Myocyte (in vitro differentiated cells): Measurements from ENCODE around the gene BPGM. TPM values are rescaled to one million over a fixed set of nuclear protein-coding genes. Genes with fewer than 3 reads are reported as not detected.
"Not testable (repeated sequence)": the region's sequence is repeated elsewhere in the genome, so short reads cannot be mapped to it uniquely, and the experiment has no call there.

ENCODE experiments used
- DNase-seq: peaks from one replicate; pipeline ENCODE4 v3.0.0-alpha.2; 2012; ENCODE audit warnings: low read depth
- total RNA-seq: library from RNA; depleted of rRNA; stranded (reverse); fragments of >200 nt; gene quantifications from 2 replicates; pipeline ENCODE4 v1.2.3, GENCODE V29; 2014

The BPGM gene
- total RNA-seq, 1 donor from 2014 or later, result 34.0 TPM

DNA sequence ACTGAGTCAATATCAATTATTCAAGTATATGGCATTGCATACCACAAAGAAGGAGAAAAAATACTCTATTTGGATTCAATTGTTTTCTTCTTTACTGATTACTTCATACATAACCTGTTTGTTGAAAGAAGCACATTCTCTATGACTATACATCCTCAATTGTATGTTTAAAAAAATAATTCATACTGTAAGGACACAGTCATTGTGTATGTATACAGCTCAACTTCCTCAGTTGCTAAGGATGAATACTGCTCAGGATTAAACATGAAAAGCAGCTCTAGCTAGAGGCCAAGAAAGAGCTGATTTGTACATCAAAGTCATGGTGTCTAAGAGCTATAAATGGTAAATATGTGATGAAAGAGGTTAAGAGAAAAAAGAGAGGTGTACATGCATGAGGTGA lies 15.8 kb upstream of the BPGM start:
- no peak for DNase-seq

DNA sequence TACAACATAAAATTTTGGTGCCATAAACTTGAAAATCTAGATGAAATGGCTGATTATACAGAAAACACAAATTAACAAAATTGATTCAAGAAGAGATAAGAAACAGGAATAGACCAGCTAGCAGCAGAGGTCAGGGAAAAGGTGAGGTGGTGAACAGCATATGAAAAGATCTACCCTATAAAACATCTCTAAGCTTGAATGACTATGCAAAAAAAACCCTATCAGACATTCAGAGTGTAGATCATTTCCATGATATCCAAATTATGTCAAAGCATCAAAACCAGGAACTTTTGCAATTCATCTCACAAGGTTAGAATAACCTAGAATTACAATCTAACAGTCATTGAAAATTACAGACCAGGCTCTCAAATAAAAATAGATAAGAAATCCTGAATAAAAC lies 14.6 kb upstream of the BPGM start:
- no peak for DNase-seq

- peak; percentile 67 for DNase-seq
These were observed 13.6 kb upstream of the BPGM start for GRCh38 chr7:134632937-134633540.

- no peak for DNase-seq
These were observed 10.6 kb upstream of the BPGM start for GRCh38 chr7:134636008-134636449.

DNA sequence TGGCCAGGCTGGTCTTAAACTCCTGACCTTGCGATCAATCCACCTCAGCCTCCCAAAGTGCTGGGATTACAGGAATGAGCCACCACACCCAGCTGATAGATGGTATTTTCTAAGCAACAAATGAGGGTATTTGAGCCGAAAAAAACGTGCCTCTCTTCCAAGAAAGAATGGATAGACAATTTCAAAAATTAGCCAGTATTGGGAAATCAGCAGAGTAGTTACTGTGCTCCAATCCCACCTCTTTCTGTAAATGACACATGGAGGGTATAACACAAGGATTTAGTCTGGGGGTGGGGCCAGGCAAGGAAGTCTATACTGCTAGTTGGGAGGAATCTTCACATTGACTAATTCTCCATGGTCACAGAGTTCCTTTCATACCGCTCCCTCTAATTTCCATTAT lies 9.2 kb upstream of the BPGM start:
- DNase-seq, result no peak

DNA sequence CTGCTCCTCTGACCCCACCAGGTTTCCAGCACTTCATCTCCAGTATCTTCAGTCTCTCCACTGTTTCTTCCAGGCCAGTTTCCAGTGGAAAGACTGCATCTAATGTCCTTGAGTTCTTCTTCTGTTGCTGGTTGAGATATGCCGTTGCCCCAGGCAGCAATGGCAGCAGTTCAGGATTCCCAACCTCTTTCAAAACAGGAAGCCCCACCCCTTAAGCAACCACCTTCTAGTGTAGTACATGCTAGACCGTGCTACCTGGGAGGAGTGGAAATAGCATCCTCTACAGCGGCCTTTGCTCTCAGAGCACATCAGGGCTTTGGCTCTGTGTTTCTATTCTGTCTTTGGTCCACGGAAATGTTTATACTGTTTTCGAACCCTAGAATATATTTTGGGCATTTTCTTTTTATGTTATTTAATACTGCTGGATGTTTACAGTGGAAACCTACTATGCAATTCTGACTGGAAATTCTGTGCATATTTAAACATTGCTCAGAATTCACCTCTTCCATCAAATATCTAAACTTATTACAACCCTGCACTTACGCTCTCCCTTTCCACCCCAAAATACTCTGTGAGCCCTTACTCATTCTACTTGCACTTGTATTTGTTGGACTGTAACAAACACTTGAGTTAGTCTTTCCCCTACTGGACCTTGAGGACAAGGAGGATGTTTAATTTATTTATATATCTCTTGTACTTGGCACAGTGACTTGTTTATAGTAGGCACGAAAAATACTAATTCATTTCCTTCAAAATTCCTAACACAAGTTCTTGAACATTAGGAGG lies 8.5 kb upstream of the BPGM start:
- no peak for DNase-seq

DNA sequence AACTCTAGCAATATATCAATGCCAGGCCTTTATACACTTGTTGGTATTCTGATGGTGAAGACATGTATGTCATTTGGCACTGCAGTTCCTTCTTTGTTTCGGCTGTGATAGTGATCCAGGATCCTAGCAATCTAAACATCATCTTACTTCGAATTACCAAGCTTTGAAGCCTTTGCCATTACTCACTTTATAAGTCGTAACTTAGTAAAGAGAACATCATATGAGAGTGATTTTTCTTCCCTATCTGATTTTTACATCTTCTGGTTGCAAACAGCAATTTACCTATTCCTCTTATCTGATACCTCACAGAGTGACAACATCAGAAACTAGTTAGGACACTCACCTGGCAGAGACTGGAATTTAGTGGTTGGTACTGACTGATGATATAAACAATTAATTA lies 7.6 kb upstream of the BPGM start:
- no peak for DNase-seq

DNA sequence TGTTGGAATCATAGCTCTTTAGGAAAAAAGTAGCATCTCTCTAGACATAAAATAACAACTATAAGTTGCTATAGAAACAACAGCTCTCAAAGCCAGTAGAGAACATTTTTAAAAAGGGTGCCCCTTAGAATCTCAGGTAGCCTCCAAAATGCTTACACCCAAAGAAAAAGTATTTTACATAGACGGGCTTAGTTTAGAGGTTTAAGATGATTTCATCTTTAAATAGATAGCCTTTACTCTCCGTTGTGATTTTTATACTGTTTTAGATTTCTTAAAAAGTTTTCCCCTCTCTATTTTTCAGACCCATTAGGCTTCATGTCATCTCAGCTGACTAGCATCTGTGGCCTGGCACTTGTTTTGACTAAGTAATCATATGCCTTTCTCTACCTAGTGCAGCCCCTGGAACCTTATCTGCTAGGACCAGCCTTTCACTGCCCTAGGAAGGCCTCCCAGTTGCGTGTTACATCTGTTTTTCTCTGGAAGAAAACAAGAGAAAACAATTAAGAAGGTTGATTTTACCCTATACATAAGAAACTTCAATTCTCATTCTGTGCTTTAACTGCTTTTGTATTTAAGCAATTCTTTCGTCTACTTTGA lies 6.9 kb upstream of the BPGM start:
- no peak for DNase-seq

DNA sequence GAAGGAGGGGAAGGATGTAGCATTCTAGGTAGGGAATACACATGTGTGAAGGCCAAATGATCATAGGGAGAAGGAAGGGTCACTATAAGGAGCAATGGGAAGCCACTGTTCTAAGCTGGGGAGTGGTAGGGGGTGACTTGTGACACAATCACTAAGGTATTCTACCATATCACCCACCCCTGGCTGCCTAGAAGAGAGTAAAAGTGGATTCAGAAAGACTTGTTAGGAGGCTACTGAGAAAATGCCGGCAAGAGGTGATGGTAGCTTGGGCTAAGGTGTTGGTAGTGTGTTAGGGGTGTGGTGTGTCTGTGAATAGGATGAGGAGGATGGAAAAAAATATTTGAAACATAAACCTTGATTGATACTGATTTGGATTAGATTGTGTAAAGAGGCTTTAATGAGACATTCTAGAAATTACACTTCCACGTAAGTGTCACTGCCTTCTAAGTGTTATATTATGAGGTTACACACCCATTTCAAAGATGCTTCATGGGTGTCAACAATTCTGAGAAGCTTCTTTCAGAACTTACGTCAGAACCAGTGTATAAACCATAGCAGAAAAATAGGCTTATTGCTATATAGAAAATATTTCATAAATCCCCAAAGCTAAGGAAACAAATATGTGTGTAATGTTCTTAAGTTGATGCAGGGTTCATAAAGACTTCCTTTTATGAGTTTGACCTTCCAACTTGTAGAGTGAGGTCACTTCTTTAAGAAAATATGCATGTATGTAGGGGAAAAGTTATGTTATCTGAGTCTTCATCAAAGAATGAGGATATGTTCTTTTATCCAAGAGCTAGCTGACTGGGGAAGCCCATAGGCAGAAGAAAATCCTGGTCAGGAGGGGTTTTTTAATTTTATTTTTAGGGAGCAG lies 5.6 kb upstream of the BPGM start:
- no peak for DNase-seq

- DNase-seq, result not testable (repeated sequence)
These were observed 4.7 kb upstream of the BPGM start for GRCh38 chr7:134641981-134642380.

- no peak for DNase-seq
These were observed 3.5 kb upstream of the BPGM start for GRCh38 chr7:134643131-134643530.

DNA sequence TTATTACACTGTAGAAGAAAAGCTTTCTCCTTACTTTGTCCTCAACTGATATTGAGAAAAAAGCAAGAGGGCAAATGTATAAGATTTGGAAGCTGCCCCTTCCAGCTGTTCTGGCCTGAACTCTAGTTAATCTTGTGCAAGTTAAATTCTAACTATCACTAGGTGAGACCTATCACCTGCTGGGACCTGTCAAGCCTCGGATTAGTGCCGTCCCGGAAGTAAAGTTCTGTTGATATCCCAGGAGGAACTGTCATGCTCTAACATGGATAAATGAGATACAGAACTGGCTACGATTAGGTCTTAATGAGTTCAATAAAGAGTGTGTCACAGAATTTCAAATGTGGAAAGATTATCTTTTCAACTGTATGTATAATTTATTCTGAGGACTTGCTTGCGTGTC lies 1.2 kb upstream of the BPGM start:
- no peak for DNase-seq

DNA sequence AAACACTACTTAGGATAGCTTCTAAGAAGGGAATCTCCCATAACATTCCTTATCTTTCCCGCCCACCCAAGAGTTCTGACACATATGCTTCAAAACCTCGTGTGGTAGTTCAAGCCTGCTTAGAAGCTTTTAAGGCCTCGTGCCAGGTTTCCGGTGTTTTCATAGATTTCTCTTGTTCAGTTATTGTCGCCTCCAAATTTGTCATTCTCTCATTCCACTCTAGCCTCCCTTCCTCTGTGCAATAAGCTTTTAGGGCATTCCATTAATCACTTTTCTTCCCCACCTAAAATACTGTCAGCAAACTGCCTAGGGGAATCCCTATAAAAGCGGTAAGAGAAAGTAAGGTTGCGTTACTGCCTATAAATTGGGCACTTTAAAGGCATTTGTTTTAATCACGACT lies 718 bp upstream of the BPGM start:
- DNase-seq, result peak; percentile 35

GRCh38 chr7:134648456-134648855 lies 1.8 kb downstream of the BPGM start:
- DNase-seq, result no peak

DNA sequence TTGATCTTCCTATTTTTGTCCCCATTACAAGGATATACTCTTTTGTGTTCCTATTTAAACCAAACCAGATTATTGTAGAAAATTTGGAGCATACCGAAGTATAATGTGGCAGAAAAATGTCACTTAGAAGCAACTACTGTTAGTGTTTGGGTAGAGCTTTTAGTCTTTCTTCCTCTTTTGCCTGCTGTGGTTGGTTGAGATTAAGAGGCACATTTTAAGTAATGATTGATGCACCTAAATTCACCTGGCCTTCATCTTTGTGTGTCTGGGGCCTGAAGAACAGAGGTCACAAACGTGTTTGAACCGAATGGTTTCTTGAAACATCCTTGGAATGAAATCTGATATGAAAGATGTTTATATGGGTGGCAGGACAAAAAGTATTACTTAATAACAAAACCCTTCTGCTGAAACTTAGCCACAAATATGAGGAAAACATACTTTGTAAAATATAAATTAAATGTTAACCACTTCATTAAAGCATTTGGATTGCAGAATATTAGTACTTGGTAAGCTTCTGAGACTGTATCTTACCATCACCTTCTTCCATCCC lies 2.6 kb downstream of the BPGM start:
- no peak for DNase-seq

GRCh38 chr7:134651991-134652390 lies 5.3 kb downstream of the BPGM start:
- DNase-seq, result no peak

- DNase-seq, result no peak
These were observed 7.6 kb downstream of the BPGM start for GRCh38 chr7:134654104-134654775.

DNA sequence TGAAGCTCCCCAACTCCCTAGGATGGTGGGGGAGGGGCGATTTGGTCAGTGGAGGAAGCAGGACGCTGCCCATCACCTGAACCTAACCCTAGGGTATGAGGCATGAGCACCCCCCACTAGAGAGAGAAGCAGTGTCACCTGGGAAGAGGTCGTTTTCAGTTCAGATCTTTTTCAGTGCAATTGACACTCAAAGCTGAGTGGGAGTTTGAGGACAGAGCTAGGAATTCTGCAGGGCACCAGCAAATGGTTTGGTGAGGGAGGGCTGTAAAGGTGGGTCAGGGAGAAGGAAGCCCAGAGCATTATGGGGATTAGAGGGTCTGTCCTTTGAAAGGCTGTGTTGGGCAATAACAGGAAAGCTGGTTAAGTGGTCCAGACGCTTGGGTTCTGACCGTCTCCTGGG lies 10.9 kb downstream of the BPGM start:
- DNase-seq, result no peak

GRCh38 chr7:134660242-134660785 lies 13.7 kb downstream of the BPGM start:
- no peak for DNase-seq

GRCh38 chr7:134660961-134661376 lies 14.3 kb downstream of the BPGM start:
- DNase-seq, result peak; percentile 70
